GM18870 (cell line): ENCODE results near the gene TMEM259.

Experiments
- ATAC-seq: cut with Tn5 transposase; IDR thresholded peaks from one replicate; pipeline ENCODE4 v1.9.1; 2021; ENCODE audit warnings: moderate library complexity; ENCODE audit not compliant: unreplicated experiment

TMEM259 gene

GRCh38 chr19:1055886-1056620 is 35.1 kb upstream of the TMEM259 start:
- no peak for ATAC-seq

GRCh38 chr19:1055028-1055425 is 34.1 kb upstream of the TMEM259 start:
- no peak for ATAC-seq

- no peak for ATAC-seq
Measured at GRCh38 chr19:1054102-1055027, 33.4 kb upstream of the TMEM259 start.

DNA sequence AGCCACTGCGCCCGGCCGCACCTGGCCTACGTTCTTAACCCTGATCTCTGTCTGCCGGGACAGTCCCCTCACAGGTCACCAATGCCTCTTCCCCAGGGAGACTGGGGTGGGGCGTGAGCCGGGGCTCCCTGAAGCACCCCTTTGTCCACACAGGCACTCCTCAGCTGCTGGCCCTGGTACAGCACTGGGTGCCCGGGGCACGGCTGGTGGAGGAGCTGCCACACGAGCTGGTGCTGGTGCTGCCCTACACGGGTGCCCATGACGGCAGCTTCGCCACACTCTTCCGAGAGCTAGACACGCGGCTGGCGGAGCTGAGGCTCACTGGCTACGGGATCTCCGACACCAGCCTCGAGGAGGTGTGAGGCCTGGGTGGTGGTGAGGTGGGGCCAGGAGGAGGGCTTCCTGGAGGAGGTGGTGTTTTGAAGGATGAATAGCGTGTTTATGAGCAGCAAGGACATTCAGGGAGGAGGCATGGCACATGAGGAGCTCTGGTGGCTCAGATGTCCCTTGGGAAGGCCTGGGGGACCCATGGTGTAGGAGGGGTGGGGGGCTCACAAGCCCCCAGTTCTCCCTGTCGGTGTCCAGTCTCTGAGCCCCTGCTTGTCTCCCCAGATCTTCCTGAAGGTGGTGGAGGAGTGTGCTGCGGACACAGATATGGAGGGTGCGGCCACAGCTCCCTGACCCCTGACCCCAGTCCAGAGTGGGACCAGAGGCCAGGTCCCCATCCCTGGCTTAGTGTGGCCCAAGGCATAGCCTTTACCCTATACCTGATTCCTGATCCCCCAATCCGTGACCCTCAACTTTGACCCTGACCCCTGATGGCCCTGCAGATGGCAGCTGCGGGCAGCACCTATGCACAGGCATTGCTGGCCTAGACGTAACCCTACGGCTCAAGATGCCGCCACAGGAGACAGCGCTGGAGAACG is 32.5 kb upstream of the TMEM259 start:
- no peak for ATAC-seq

DNA sequence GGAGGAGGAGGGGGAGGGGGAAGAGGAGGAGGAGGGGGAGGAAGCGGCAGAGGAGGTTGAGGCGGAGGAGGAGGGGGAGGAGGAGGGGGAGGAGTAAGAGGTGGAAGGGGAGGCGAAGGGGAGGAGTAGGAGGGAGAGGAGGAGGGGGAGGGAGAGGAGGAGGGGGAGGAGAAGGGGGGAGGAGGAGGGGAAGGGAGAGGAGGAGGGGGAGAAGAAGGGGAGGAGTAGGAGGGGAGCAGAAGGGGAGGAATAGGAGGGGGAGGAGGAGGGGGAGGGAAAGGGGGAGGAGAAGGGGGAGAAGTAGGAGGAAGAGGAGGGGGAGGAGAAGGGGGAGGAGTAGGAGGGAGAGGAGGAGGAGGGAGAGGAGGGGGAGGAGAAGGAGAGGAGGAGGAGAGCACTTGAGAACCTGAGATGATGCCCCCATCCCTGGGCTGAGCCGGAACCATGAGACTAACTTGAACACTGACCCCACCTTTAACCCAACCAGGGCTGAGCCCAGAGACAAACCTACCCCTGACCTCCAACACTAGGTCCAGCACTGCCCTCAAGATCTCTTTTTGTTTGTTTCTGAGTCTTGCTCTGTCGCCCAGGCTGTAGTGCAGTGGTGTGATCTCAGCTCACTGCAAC is 31.5 kb upstream of the TMEM259 start:
- ATAC-seq: no peak

DNA sequence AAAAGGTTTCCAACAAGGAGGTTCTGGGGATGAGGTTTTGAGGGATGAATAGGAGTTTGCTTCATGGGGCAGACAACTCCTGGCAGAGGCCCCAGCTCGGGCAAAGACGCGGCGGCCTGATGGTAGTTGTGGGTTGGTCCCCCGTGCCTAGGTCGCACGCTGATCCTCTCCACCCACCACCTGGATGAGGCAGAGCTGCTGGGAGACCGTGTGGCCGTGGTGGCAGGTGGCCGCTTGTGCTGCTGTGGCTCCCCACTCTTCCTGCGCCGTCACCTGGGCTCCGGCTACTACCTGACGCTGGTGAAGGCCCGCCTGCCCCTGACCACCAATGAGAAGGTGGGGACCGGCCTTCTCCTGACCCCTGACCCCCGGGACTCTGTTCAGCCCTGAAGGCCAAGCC is 30.9 kb upstream of the TMEM259 start:
- ATAC-seq: no peak

GRCh38 chr19:1050989-1051788 is 30.3 kb upstream of the TMEM259 start:
- no peak for ATAC-seq

- no peak for ATAC-seq
Measured at GRCh38 chr19:1049800-1050199, 28.9 kb upstream of the TMEM259 start.

- ATAC-seq: no peak
Measured at GRCh38 chr19:1049106-1049505, 28.2 kb upstream of the TMEM259 start.

DNA sequence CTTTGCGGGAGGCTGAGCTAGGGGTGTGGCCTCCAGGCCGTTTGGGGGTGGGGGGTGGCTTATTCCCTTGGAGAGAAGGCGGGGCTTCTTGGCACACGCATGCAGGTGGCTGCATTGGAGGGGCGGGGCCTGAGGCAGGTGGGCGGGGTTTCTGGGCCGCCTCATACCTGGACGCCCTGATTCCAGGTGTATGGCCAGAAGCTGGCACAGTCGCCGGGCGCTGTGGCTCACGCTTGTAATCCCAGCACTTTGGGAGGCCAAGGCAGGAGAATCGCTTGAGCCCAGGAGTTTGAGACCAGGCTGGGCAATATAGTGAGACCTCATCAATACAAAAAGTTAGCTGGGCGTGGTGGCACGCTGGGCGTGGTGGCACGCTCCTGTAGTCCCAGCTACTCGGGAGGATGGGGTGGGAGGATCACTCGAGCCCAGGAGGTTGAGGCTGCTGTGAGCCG is 26.8 kb upstream of the TMEM259 start:
- no peak for ATAC-seq

DNA sequence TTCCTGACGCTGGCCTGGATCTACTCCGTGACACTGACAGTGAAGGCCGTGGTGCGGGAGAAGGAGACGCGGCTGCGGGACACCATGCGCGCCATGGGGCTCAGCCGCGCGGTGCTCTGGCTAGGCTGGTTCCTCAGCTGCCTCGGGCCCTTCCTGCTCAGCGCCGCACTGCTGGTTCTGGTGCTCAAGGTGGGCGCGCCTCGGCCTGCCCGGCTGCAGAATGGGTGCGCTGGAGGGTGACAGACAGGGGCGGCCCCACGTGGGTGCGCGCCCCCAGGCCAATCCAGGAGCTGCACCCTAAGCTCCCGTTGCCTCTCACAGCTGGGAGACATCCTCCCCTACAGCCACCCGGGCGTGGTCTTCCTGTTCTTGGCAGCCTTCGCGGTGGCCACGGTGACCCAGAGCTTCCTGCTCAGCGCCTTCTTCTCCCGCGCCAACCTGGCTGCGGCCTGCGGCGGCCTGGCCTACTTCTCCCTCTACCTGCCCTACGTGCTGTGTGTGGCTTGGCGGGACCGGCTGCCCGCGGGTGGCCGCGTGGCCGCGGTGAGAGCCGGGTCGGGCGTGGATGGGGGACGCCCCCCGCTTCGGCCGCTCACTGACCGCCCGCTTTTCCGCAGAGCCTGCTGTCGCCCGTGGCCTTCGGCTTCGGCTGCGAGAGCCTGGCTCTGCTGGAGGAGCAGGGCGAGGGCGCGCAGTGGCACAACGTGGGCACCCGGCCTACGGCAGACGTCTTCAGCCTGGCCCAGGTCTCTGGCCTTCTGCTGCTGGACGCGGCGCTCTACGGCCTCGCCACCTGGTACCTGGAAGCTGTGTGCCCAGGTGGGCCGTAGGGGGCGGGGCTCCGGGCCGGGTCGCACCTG is 26.1 kb upstream of the TMEM259 start:
- ATAC-seq: no peak

DNA sequence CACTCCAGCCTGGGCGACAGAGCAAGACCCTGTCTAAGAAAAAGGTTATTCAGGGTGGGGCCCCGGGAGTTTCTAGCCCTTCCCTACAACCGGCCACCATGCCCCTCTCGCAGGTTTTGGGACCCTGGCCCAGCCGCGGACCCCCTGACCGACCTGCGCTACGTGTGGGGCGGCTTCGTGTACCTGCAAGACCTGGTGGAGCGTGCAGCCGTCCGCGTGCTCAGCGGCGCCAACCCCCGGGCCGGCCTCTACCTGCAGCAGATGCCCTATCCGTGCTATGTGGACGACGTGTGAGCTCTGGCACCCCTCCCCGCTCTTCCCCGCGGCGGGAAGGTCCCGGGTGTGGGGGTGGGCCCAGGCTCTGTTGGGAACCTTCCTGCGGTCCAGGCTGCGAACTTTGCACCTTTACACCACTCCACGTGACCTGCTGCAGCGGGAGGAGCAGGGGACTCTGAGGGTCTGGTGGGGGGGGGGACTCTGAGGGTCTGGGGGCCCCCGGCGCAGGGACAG is 25.2 kb upstream of the TMEM259 start:
- ATAC-seq: no peak

DNA sequence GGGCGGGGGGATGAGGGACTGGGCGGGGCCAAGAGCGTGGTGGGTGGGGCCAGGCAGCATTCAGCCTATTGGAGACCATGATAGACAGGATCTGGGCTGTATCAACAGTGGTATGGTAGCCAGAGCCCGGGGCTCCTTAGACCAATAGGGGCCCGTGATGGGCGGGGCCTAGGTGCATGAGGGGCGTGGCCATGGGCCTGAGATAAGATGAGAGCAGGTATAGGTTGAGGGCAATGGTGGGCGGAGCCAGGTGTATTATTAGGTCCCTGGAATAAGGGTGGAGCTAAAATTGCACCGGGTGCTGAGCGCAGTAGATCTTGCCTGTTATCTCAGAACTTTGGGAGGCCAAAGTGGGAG is 24.3 kb upstream of the TMEM259 start:
- no peak for ATAC-seq

- ATAC-seq: no peak
Measured at GRCh38 chr19:1042689-1043511, 22.0 kb upstream of the TMEM259 start.

GRCh38 chr19:1041835-1042685 is 21.1 kb upstream of the TMEM259 start:
- ATAC-seq: no peak

DNA sequence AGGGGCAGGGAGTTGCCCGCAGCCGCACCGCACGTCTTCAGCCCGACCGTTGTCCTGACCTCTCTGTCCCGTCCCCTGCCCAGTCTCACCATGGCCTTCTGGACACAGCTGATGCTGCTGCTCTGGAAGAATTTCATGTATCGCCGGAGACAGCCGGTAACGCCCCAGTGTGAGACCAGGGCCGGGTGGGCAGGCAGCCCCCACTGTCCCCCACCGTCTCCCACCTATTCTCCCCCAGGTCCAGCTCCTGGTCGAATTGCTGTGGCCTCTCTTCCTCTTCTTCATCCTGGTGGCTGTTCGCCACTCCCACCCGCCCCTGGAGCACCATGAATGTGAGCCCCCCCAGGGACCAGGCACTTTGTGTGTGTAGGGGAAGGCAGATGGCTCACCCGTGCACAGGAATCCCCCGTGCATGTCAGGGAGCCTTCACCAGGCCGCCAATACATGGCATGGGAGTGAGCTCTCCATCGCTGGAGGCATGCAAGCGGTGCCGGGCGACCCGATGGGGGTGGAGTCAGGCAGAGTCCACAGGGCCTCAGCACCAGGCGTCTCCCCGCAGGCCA is 20.4 kb upstream of the TMEM259 start:
- ATAC-seq: no peak
